Neural cell (in vitro differentiated cells): ENCODE measurements around the gene PRKCE. TPM values are rescaled to one million over a fixed set of nuclear protein-coding genes. Genes with fewer than 3 reads are reported as not detected.

Experiments
- H2AFZ ChIP-seq: fragments of 200-600, 300-800 bp; sonication (generic), shearing (Covaris generic); 2 replicates; pipeline ENCODE4 v1.6.0; 2014; ENCODE audit warnings: low read depth, mild to moderate bottlenecking, antibody characterized with exemption, low read length, moderate library complexity
- H3F3A ChIP-seq: fragments of 200-600 bp; shearing (Covaris generic); 2 replicates; pipeline ENCODE4 v1.6.1; 2016; ENCODE audit warnings: mild to moderate bottlenecking, moderate library complexity, mixed read lengths, antibody characterized with exemption, low read length; ENCODE audit not compliant: insufficient read depth, poor library complexity, severe bottlenecking
- H3K27ac ChIP-seq: fragments of 200-600, 300-800 bp; sonication (generic), shearing (Covaris generic); 2 replicates; pipeline ENCODE4 v1.5.1; 2014; ENCODE audit warnings: mild to moderate bottlenecking, low read length, moderate library complexity
- H3K27me3 ChIP-seq: fragments of 300-800, 200-600 bp; sonication (generic), shearing (Covaris generic); 2 replicates; pipeline ENCODE4 v1.6.0; 2014; ENCODE audit warnings: mild to moderate bottlenecking, low read depth, low read length, moderate library complexity; ENCODE audit not compliant: insufficient read depth
- H3K36me3 ChIP-seq: fragments of 300-800, 200-600 bp; sonication (generic), shearing (Covaris generic); 2 replicates; pipeline ENCODE4 v1.5.1; 2014; ENCODE audit warnings: mild to moderate bottlenecking, antibody characterized with exemption, low read length, moderate library complexity; ENCODE audit not compliant: insufficient read depth
- H3K4me2 ChIP-seq: fragments of 300-800, 200-600 bp; sonication (generic), shearing (Covaris generic); 2 replicates; pipeline ENCODE4 v1.6.0; 2014; ENCODE audit warnings: mild to moderate bottlenecking, low read length
- H3K4me3 ChIP-seq: fragments of 300-800, 200-600 bp; sonication (generic), shearing (Covaris generic); 2 replicates; pipeline ENCODE4 v1.5.1; 2014; ENCODE audit warnings: mild to moderate bottlenecking, low read length, moderate library complexity
- H3K79me2 ChIP-seq: fragments of 200-600 bp; shearing (Covaris generic); replicated peaks from 2 replicates; pipeline ENCODE4 v1.6.0; 2014; ENCODE audit warnings: mild to moderate bottlenecking, low read length, moderate library complexity; ENCODE audit not compliant: insufficient read depth
- H3K9ac ChIP-seq: fragments of 300-800, 200-600 bp; sonication (generic), shearing (Covaris generic); 2 replicates; pipeline ENCODE4 v1.6.1; 2016; ENCODE audit warnings: mild to moderate bottlenecking, low read length, mixed read lengths
- H3K9me2 ChIP-seq: fragments of 200-600 bp; shearing (Covaris generic); 2 replicates; pipeline ENCODE4 v1.6.1; 2016; ENCODE audit warnings: mild to moderate bottlenecking, low read length, mixed read lengths; ENCODE audit not compliant: insufficient read depth
- H3K9me3 ChIP-seq: fragments of 200-600, 300-800 bp; sonication (generic), shearing (Covaris generic); 2 replicates; pipeline ENCODE4 v1.6.1; 2016; ENCODE audit warnings: mild to moderate bottlenecking, mixed run types, low read length, moderate library complexity, mixed read lengths
- H4K20me1 ChIP-seq: fragments of 200-600 bp; shearing (Covaris generic); 2 replicates; pipeline ENCODE4 v1.6.1; 2016; ENCODE audit warnings: mild to moderate bottlenecking, mixed run types; ENCODE audit not compliant: insufficient read depth
- EP300 ChIP-seq: fragments of 450-650 bp; conservative IDR thresholded peaks from 2 replicates; pipeline ENCODE4 v1.6.1; 2014; ENCODE audit warnings: antibody characterized with exemption, mild to moderate bottlenecking, moderate library complexity; ENCODE audit not compliant: poor library complexity, severe bottlenecking
- EZH2 ChIP-seq: fragments of 200-600, 300-800 bp; shearing (Covaris generic), sonication (generic); IDR thresholded peaks from 2 replicates; pipeline ENCODE4 v1.6.1; 2014; ENCODE audit warnings: antibody characterized with exemption, low read length, borderline replicate concordance, mild to moderate bottlenecking; ENCODE audit not compliant: insufficient read depth, poor library complexity, severe bottlenecking
- MXI1 ChIP-seq: fragments of 450-650 bp; conservative IDR thresholded peaks from 2 replicates; pipeline ENCODE4 v1.6.1; 2014; ENCODE audit warnings: antibody characterized with exemption, mild to moderate bottlenecking; ENCODE audit not compliant: poor library complexity, severe bottlenecking
- POLR2AphosphoS5 ChIP-seq: IDR thresholded peaks from 2 replicates; pipeline ENCODE4 v1.6.1; 2012
- RAD21 ChIP-seq: fragments of 450-650 bp; conservative IDR thresholded peaks from 2 replicates; pipeline ENCODE4 v1.6.1; 2014; ENCODE audit warnings: antibody characterized with exemption, mild to moderate bottlenecking, moderate library complexity
- REST ChIP-seq: IDR thresholded peaks from 2 replicates; pipeline ENCODE4 v1.6.1; 2012; ENCODE audit warnings: borderline replicate concordance
- SMC3 ChIP-seq: fragments of 450-650 bp; conservative IDR thresholded peaks from 2 replicates; pipeline ENCODE4 v1.6.1; 2014; ENCODE audit warnings: antibody characterized with exemption, mild to moderate bottlenecking, moderate library complexity; ENCODE audit not compliant: poor library complexity
- TAF1 ChIP-seq: IDR thresholded peaks from 2 replicates; pipeline ENCODE4 v1.6.1; 2012; ENCODE audit warnings: low read depth
- polyA plus RNA-seq: library from polyadenylated mRNA; depleted of rRNA; stranded (reverse); fragments of >200 nt; gene quantifications from 2 replicates; pipeline ENCODE4 v1.2.3, GENCODE V29; 2014
- TF ChIP-seq, protein P1 (sequence below): fragments of 450-650 bp; IDR thresholded peaks from 2 replicates; pipeline ENCODE4 v1.5.1; 2014; ENCODE audit warnings: antibody characterized with exemption, mild to moderate bottlenecking, moderate library complexity; ENCODE audit not compliant: poor library complexity, severe bottlenecking

The PRKCE gene
- polyA plus RNA-seq, 1 donor from 2014 or later: 5.4 TPM

DNA sequence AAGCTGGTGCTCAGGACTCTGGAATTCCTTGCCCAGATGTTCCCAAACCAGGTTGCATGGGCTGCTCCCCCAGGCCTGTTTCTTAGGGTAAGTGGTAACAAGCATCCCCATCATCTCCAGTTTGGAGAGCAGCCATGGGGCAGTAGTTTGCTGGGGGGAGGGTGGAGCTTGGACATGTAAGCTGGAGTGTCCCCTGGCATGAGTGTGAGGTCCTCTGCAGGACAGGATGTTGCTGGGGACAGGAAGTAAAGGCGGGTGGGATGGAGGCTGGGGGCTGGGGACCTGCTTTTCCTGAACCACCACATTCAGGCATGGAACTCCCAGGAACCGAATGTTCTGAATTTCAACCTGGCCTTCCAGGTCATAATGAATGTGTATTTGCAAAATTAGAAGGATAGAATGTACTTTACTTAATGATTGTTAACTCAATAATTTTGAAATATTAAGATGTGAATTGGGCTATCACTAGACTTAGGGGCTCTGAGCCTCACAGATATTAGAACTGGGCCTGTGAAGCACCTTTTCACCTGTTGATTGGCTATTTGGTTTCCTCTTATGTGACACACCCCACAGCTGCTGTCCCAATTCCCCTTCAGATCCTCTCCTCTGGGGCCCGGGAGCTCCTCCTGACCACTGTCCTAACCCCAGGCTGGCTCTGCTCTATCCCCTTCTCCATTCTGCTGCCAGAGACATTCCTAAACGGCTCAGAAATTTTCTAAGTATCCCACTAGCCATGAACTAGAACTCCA lies 579.4 kb downstream of the PRKCE start:
- Histone ChIP-seq H3K9ac (no peak overlapping the region), H3K27me3 (no peaks in the 10 kb centered on the region), H3K4me2 (no peak overlapping the region), H4K20me1 (no peaks in the 10 kb centered on the region), H3K27ac (no peak overlapping the region), H3F3A (no peaks in the 10 kb centered on the region), H3K79me2 (no peaks in the 10 kb centered on the region), H3K36me3 (no peaks in the 10 kb centered on the region), H3K9me2 (no peaks in the 10 kb centered on the region), H2AFZ (no peak overlapping the region), H3K9me3 (no peaks in the 10 kb centered on the region), H3K4me3 (no peak overlapping the region)
- TF ChIP-seq TAF1: no peak
- TF ChIP-seq, protein P1, sequence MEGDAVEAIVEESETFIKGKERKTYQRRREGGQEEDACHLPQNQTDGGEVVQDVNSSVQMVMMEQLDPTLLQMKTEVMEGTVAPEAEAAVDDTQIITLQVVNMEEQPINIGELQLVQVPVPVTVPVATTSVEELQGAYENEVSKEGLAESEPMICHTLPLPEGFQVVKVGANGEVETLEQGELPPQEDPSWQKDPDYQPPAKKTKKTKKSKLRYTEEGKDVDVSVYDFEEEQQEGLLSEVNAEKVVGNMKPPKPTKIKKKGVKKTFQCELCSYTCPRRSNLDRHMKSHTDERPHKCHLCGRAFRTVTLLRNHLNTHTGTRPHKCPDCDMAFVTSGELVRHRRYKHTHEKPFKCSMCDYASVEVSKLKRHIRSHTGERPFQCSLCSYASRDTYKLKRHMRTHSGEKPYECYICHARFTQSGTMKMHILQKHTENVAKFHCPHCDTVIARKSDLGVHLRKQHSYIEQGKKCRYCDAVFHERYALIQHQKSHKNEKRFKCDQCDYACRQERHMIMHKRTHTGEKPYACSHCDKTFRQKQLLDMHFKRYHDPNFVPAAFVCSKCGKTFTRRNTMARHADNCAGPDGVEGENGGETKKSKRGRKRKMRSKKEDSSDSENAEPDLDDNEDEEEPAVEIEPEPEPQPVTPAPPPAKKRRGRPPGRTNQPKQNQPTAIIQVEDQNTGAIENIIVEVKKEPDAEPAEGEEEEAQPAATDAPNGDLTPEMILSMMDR: no peak
- TF ChIP-seq EP300: no peak
- TF ChIP-seq RAD21: no peak
- TF ChIP-seq MXI1: no peak
- TF ChIP-seq REST: no peak
- no peak for TF ChIP-seq SMC3
- no peak for TF ChIP-seq EZH2
- TF ChIP-seq POLR2AphosphoS5: no peak

- H4K20me1 ChIP-seq: no peaks in the 10 kb centered on the region
- no peaks in the 10 kb centered on the region for H3K79me2 ChIP-seq
- no peaks in the 10 kb centered on the region for H3K36me3 ChIP-seq
- no peak for TF ChIP-seq TAF1
- TF ChIP-seq, protein P1: no peak
- no peak for TF ChIP-seq REST
- no peak for TF ChIP-seq EP300
- TF ChIP-seq POLR2AphosphoS5: no peak
- no peak for TF ChIP-seq EZH2
- no peak for TF ChIP-seq SMC3
- no peak for TF ChIP-seq MXI1
- H3F3A ChIP-seq: no peaks in the 10 kb centered on the region
- no peaks in the 10 kb centered on the region for H3K27me3 ChIP-seq
- no peak overlapping the region for H2AFZ ChIP-seq
- H3K4me2 ChIP-seq: no peak overlapping the region
- H3K9me3 ChIP-seq: no peaks in the 10 kb centered on the region
- H3K9ac ChIP-seq: no peak overlapping the region
- H3K9me2 ChIP-seq: no peaks in the 10 kb centered on the region
- no peak overlapping the region for H3K4me3 ChIP-seq
- H3K27ac ChIP-seq: no peak overlapping the region
These were observed 580.2 kb downstream of the PRKCE start for GRCh38 chr2:46231721-46232120.
